ENCODE data around the gene RGS1. TPM values are rescaled to one million over a fixed set of nuclear protein-coding genes. Genes with fewer than 3 reads are reported as not detected.
A peak's percentile ranks its signal among the peaks of the same experiment; 100 is the strongest.

RGS1 gene
- total and polyA plus RNA-seq, 2 experiments from 2014 or later, result not detected

- Mint-ChIP-seq H3K36me3 (ENCODE audit: low read depth) (no peaks in the 10 kb centered on the region), H3K4me3 (no peak overlapping the region), H3K27ac (no peak overlapping the region), H3K4me1 (peaks cover 6% of the 10 kb centered on the region; the same call in 2 of the 3 replicates), H3K9me3 (no peaks in the 10 kb centered on the region), H3K27me3 (ENCODE audit: insufficient read depth, low read depth, poor library complexity) (peaks cover 2% of the 10 kb centered on the region)
- no peaks in the 10 kb centered on the region for H4K20me1 ChIP-seq (replicated peaks; ENCODE audit: insufficient read depth)
- no peak for TF ChIP-seq REST (IDR thresholded peaks at IDR 0.05; ENCODE audit: unreplicated experiment)
- TF ChIP-seq CTCF (conservative IDR thresholded peaks at IDR 0.05; ENCODE audit: low read depth in 2 of 2), result no peak
- TF ChIP-seq EZH2phosphoT487 (IDR thresholded peaks at IDR 0.05; ENCODE audit: unreplicated experiment), result no peak
- H2AFZ ChIP-seq, result peak overlapping the region; percentile 61; the same call in 1 of the 2 replicates
- no peaks in the 10 kb centered on the region for H3K79me2 ChIP-seq (replicated peaks; ENCODE audit: insufficient read depth)
- H3K27me3 ChIP-seq (ENCODE audit: insufficient read depth), result no peaks in the 10 kb centered on the region
- no peaks in the 10 kb centered on the region for H3F3A ChIP-seq (replicated peaks; ENCODE audit: low read depth)
- no peak overlapping the region for H3K27ac ChIP-seq (ENCODE audit: low read depth)
- H3K4me2 ChIP-seq, result no peak overlapping the region
- DNase-seq (ENCODE audit: low spot score) (no peak), ATAC-seq (no peak)
- no peaks in the 10 kb centered on the region for H3K36me3 ChIP-seq (ENCODE audit: insufficient read depth)
- no peaks in the 10 kb centered on the region for H3K4me1 ChIP-seq (ENCODE audit: insufficient read depth)
- no peak overlapping the region for H3K4me3 ChIP-seq
- H3K9me2 ChIP-seq (ENCODE audit: insufficient read depth), result no peaks in the 10 kb centered on the region; the same call in 1 of the 2 replicates
These were observed 14.3 kb upstream of the RGS1 start for GRCh38 chr1:192561301-192561700.

- Mint-ChIP-seq H3K36me3 (ENCODE audit: low read depth) (no peaks in the 10 kb centered on the region), H3K27me3 (ENCODE audit: insufficient read depth, low read depth, poor library complexity) (peaks cover 2% of the 10 kb centered on the region), H3K4me1 (peaks cover 6% of the 10 kb centered on the region; the same call in 2 of the 3 replicates), H3K4me3 (no peak overlapping the region), H3K9me3 (no peaks in the 10 kb centered on the region), H3K27ac (no peak overlapping the region)
- no peak overlapping the region for H3K27ac ChIP-seq (ENCODE audit: low read depth)
- H3K4me1 ChIP-seq (ENCODE audit: insufficient read depth), result no peaks in the 10 kb centered on the region
- no peak for ATAC-seq
- no peak overlapping the region for H2AFZ ChIP-seq
- H3K36me3 ChIP-seq (ENCODE audit: insufficient read depth), result no peaks in the 10 kb centered on the region
- H3K9me2 ChIP-seq (ENCODE audit: insufficient read depth), result no peaks in the 10 kb centered on the region
- H3K4me2 ChIP-seq, result no peak overlapping the region
- no peaks in the 10 kb centered on the region for H3F3A ChIP-seq (replicated peaks; ENCODE audit: low read depth)
- DNase-seq (ENCODE audit: low spot score), result no peak
- no peaks in the 10 kb centered on the region for H4K20me1 ChIP-seq (replicated peaks; ENCODE audit: insufficient read depth)
- H3K79me2 ChIP-seq (replicated peaks; ENCODE audit: insufficient read depth), result no peaks in the 10 kb centered on the region
- no peak overlapping the region for H3K4me3 ChIP-seq
- H3K27me3 ChIP-seq (ENCODE audit: insufficient read depth), result no peaks in the 10 kb centered on the region
- TF ChIP-seq REST (IDR thresholded peaks at IDR 0.05; ENCODE audit: unreplicated experiment), result no peak
- no peak for TF ChIP-seq ZNF331 (CRISPR knock-in tag; IDR thresholded peaks at IDR 0.05; ENCODE audit: low read depth)
- TF ChIP-seq ETS1 (IDR thresholded peaks at IDR 0.05), result no peak
- no peak for TF ChIP-seq CTCF (conservative IDR thresholded peaks at IDR 0.05; ENCODE audit: low read depth in 2 of 2)
- no peak for TF ChIP-seq EZH2 (IDR thresholded peaks at IDR 0.05; ENCODE audit: low read depth, unreplicated experiment)
- TF ChIP-seq POLR2AphosphoS5 (IDR thresholded peaks at IDR 0.05; ENCODE audit: low read depth), result no peak
- TF ChIP-seq JUNB (IDR thresholded peaks at IDR 0.05; ENCODE audit: unreplicated experiment), result no peak
- no peak for TF ChIP-seq STAT1 (IDR thresholded peaks at IDR 0.05; ENCODE audit: unreplicated experiment)
- no peak for TF ChIP-seq NANOG (IDR thresholded peaks at IDR 0.05; ENCODE audit: borderline replicate concordance)
These were observed 12.4 kb upstream of the RGS1 start for GRCh38 chr1:192563129-192563528.
